Natural killer cell (primary cell): ENCODE results near the gene RNF157. TPM values are rescaled to one million over a fixed set of nuclear protein-coding genes. Genes with fewer than 3 reads are reported as not detected.

Experiments
- ATAC-seq, 3 donors: fragments of 150-1000 bp in 2 of 3; fragments of 200-7000 bp in 1 of 3; cut with Tn5 transposase; 1 replicate in 1 of 3; 2 replicates in 2 of 3; pipeline ENCODE4 v1.10.0; 2021; ENCODE audit warnings: mild to moderate bottlenecking in 2 of 3, moderate library complexity in 2 of 3
- DNase-seq, 2 donors: peaks; one replicate each; pipeline versions ENCODE4 v3.0.0 to v3.0.0-alpha.2; 2013 to 2021; ENCODE audit warnings: mixed read lengths in 1 of 2
- H3K27ac ChIP-seq: one replicate; pipeline ENCODE4 v1.5.1; 2013; ENCODE audit warnings: mild to moderate bottlenecking, low read length
- H3K27me3 ChIP-seq: one replicate; pipeline ENCODE4 v1.6.1; 2013; ENCODE audit warnings: low read length; ENCODE audit not compliant: control insufficient read depth, insufficient read depth
- H3K36me3 ChIP-seq: one replicate; pipeline ENCODE4 v1.6.1; 2013; ENCODE audit warnings: low read length; ENCODE audit not compliant: control insufficient read depth, insufficient read depth
- H3K4me1 ChIP-seq: one replicate; pipeline ENCODE4 v1.6.1; 2013; ENCODE audit warnings: low read length; ENCODE audit not compliant: control insufficient read depth, insufficient read depth
- H3K4me3 ChIP-seq: one replicate; pipeline ENCODE4 v1.5.1; 2013; ENCODE audit warnings: low read length
- H3K9me3 ChIP-seq: one replicate; pipeline ENCODE4 v1.6.1; 2013; ENCODE audit warnings: low read length; ENCODE audit not compliant: control insufficient read depth, insufficient read depth
- H3K27ac Mint-ChIP-seq, 2 donors: one replicate each; pipeline ENCODE4 v1.8.0; 2022; ENCODE audit warnings: mild to moderate bottlenecking in 2 of 2, mixed read lengths in 2 of 2, moderate library complexity in 1 of 2
- H3K27me3 Mint-ChIP-seq, 2 donors: one replicate each; pipeline ENCODE4 v1.8.0; 2022; ENCODE audit warnings: low read depth in 2 of 2, mixed read lengths in 2 of 2
- H3K36me3 Mint-ChIP-seq: one replicate; pipeline ENCODE4 v1.8.0; 2022; ENCODE audit warnings: mixed read lengths
- H3K4me1 Mint-ChIP-seq, 2 donors: one replicate each; pipeline ENCODE4 v1.8.0; 2022; ENCODE audit warnings: mixed read lengths in 2 of 2
- H3K4me3 Mint-ChIP-seq: one replicate; pipeline ENCODE4 v1.8.0; 2022; ENCODE audit warnings: mild to moderate bottlenecking, moderate library complexity, mixed read lengths
- H3K9me3 Mint-ChIP-seq, 2 donors: one replicate each; pipeline ENCODE4 v1.8.0; 2022; ENCODE audit warnings: mixed read lengths in 2 of 2
- CTCF ChIP-seq: fragments of 200-600 bp; IDR thresholded peaks from one replicate; pipeline ENCODE4 v1.8.0; 2022; ENCODE audit warnings: antibody characterized with exemption
- WGBS: methylation state at CpG from one replicate; pipeline ENCODE4 v1.1.7; 2013; ENCODE audit warnings: missing lambda C conversion rate; ENCODE audit not compliant: insufficient coverage; 5-methylcytosine and 5-hydroxymethylcytosine counted together
- intact Hi-C: fragments of 100-400 bp; cut with micrococcal nuclease; formaldehyde crosslinking; loops from one replicate; pipeline ENCODE4 v1.14.2; 2022
- total RNA-seq, 4 donors: library from RNA; stranded (reverse); fragments of 120-200 nt in 1 of 4; gene quantifications; one replicate each; pipeline versions ENCODE4 v1.2.3 to v1.2.4, GENCODE V29; 2013 to 2022

Gene RNF157
- total RNA-seq, 3 donors from 2014 or later (not counting 1 experiment from before 2014, with no cell fraction given): 4.9 to 9.1 (median 8.5) TPM

- DNase-seq (no peak), ATAC-seq (no peak)
- H3K4me3 Mint-ChIP-seq: no peak overlapping the region
- no peaks in the 10 kb centered on the region for H3K4me1 Mint-ChIP-seq
- no peaks in the 10 kb centered on the region for H3K27me3 ChIP-seq
- no peak overlapping the region for H3K27ac Mint-ChIP-seq
- no peaks in the 10 kb centered on the region for H3K27me3 Mint-ChIP-seq
- H3K9me3 Mint-ChIP-seq: no peaks in the 10 kb centered on the region
- no peak overlapping the region for H3K4me3 ChIP-seq
- H3K27ac ChIP-seq: no peak overlapping the region
- no peaks in the 10 kb centered on the region for H3K9me3 ChIP-seq
- WGBS: 97% methylated on average over 20 of the region's 20 CpGs
- TF ChIP-seq CTCF: no peak
- H3K36me3 Mint-ChIP-seq: no peaks in the 10 kb centered on the region
- no peaks in the 10 kb centered on the region for H3K4me1 ChIP-seq
- intact Hi-C loops: no loop called here
- no peaks in the 10 kb centered on the region for H3K36me3 ChIP-seq
Measured at GRCh38 chr17:76161619-76162266, 78.5 kb downstream of the RNF157 start.

- intact Hi-C loops: no loop called here
- Mint-ChIP-seq H3K9me3 (no peaks in the 10 kb centered on the region), H3K27me3 (no peaks in the 10 kb centered on the region), H3K4me1 (no peaks in the 10 kb centered on the region), H3K27ac (no peak overlapping the region), H3K4me3 (no peak overlapping the region), H3K36me3 (no peaks in the 10 kb centered on the region)
- Histone ChIP-seq H3K27ac (no peak overlapping the region), H3K4me1 (no peaks in the 10 kb centered on the region), H3K36me3 (no peaks in the 10 kb centered on the region), H3K9me3 (no peaks in the 10 kb centered on the region), H3K27me3 (no peaks in the 10 kb centered on the region), H3K4me3 (no peak overlapping the region)
- no peak for TF ChIP-seq CTCF
- WGBS: 93% methylated on average over 7 of the region's 8 CpGs
- ATAC-seq (no peak), DNase-seq (no peak)
Measured at GRCh38 chr17:76160896-76161528, 79.3 kb downstream of the RNF157 start.

- H3K36me3 Mint-ChIP-seq: no peaks in the 10 kb centered on the region
- Histone ChIP-seq H3K4me3 (no peak overlapping the region), H3K9me3 (no peaks in the 10 kb centered on the region), H3K4me1 (no peaks in the 10 kb centered on the region), H3K27me3 (no peaks in the 10 kb centered on the region), H3K36me3 (no peaks in the 10 kb centered on the region), H3K27ac (no peak overlapping the region)
- ATAC-seq (no peak), DNase-seq (no peak)
- 95% methylated on average over 9 of the region's 9 CpGs for WGBS
- H3K4me3 Mint-ChIP-seq: no peak overlapping the region
- no peaks in the 10 kb centered on the region for H3K9me3 Mint-ChIP-seq
- intact Hi-C loops: no loop called here
- no peaks in the 10 kb centered on the region for H3K27me3 Mint-ChIP-seq
- no peak overlapping the region for H3K27ac Mint-ChIP-seq
- no peak for TF ChIP-seq CTCF
- H3K4me1 Mint-ChIP-seq: no peaks in the 10 kb centered on the region
Measured at GRCh38 chr17:76159157-76159556, 81.1 kb downstream of the RNF157 start.

GRCh38 chr17:76157759-76158158 is 82.5 kb downstream of the RNF157 start:
- WGBS: 89% methylated on average over 5 of the region's 5 CpGs
- no peaks in the 10 kb centered on the region for H3K36me3 Mint-ChIP-seq
- Histone ChIP-seq H3K9me3 (no peaks in the 10 kb centered on the region), H3K36me3 (no peaks in the 10 kb centered on the region), H3K4me3 (no peak overlapping the region), H3K4me1 (no peaks in the 10 kb centered on the region), H3K27ac (no peak overlapping the region), H3K27me3 (no peaks in the 10 kb centered on the region)
- DNase-seq: no peak
- no peak overlapping the region for H3K4me3 Mint-ChIP-seq
- no peak for ATAC-seq
- no peaks in the 10 kb centered on the region for H3K27me3 Mint-ChIP-seq
- no peak for TF ChIP-seq CTCF
- H3K27ac Mint-ChIP-seq: no peak overlapping the region
- intact Hi-C loops: no loop called here
- no peaks in the 10 kb centered on the region for H3K9me3 Mint-ChIP-seq
- H3K4me1 Mint-ChIP-seq: no peaks in the 10 kb centered on the region
